T47D (cell line): ENCODE results near the gene HIPK1.
A peak's percentile ranks its signal among the peaks of the same experiment; 100 is the strongest.

Experiments
- DNase-seq, 2 experiments: peaks; one replicate each; pipeline versions ENCODE4 v3.0.0 to v3.0.0-alpha.2; 2011 to 2012; ENCODE audit warnings: low read depth in 1 of 2, low spot score in 1 of 2
- JUND ChIP-seq: IDR thresholded peaks from 2 replicates; pipeline ENCODE4 v1.6.1; 2012; ENCODE audit warnings: low read depth
- in situ Hi-C: cut with HindIII; loops from 2 replicates; pipeline ENCODE4 v1.10.0; 2016; ENCODE audit warnings: low sequenced_read_pairs, low pct_unique_long_range_greater_than_20kb

Gene HIPK1

DNA sequence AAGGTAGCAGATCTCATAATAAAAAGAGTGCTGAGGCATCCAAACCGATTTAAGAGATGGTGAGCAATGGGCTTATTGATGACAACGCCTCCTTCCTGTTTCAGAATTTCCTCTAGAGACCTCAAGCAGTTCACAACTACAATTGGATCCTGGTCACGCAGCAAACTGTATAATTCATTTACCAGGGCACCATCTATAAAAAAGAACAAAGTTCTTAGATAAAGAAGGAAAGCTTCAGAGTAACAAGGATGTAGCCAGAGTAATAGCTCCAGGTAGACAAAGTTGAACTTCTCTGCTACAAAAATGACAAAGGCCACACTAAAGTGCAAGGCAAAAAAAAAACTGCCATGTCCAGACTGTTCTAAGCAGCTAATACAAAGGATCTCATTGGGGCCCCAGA, 27.9 kb upstream of the HIPK1 start:
- in situ Hi-C loops: no loop called here
- no peak for DNase-seq
- TF ChIP-seq JUND: no peak

DNA sequence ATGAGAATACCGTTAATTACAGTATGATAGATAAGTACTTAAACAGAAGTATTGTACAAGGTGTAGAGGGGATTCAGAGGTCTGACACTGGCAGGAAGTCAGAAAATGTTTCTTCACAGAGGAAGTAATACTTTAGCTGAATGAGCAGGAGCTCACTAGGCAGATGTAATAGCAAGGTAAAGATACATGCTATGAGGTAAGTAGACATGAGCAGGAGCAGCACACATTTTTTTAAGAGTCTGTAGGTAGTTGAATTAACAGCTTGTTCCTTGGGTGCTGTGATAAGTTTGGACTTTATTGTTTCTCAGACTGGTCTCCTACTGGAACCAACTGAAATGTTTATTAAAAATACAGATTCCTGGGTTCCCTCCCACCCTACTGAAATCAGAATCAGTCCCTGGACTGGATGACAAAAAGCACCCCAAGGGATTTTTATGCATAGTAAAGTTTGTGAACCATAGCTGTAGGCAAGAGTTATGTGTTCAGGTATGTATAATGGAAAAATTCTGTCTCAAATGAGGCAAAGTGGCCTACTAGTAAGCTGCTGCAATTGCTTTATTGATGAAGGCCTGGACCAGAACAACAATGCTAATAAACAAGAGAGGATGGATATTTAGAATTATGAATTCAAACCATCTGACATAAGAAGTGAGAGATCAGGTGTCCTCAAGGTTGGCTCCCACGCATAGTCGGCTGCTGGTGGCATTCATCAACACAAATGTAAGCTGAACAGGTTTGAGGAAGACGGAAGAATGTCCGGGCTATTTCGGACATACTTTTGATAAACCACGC, 25.4 kb upstream of the HIPK1 start:
- TF ChIP-seq JUND: no peak
- no peak for DNase-seq
- in situ Hi-C loops: no loop called here

DNA sequence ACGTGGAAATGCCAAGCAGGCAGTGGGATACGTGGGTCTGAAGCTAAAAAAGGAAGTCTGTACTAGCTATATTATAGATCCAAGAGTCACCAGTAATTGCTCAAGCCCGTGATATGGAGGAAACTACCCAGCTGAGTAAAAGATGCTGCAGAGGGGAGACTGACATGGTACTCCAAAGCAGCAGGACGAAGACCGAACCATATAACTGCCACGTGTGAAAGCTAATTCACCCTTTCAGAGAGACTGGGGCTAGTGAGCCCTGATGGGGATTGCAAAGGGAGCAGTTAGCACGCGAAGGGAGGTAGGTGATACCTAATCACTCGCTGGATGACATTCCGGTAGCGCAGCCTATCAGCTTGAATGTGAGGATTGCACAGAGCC, 24.8 kb upstream of the HIPK1 start:
- in situ Hi-C loops: no loop called here

DNA sequence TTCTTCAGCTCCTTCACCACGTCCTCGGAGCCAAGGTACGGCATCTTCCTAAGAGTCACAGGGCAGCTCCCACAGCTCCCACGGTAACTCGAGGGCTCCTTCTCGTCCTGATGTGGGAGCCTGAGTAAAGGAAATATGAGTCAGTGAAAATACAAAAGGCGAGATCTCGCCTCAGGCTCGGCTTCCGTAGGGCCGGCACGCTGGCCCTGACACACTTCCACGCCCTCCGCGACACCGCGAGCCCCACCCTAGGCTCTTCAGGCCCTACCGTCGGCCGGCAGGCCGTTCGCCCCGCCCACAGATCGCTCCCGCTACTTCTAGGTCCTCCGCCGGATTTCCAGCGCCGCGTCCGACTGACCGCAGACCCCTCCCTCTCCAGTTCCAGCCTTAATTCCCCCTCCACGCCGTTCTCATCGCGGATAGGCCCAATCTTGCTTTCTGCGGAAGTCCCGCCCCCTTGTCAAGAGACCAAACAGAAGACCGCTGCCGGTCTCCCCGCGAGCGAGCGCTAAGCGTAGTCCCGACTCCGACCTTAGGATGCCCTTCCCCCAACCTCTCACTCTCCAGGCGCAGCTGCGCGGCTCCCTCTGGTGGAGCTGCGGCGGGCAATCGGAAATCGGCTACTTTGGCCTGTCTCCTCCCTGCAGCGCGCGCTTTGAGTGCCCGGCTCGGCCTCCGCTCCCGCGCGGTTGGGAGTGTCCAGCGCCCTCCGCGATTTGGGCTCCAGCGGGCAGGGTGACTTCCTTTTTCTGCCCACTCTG, 24.3 kb upstream of the HIPK1 start, which contains the start of the genes AP4B1 and DCLRE1B:
Gene AP4B1 (minus strand): TSS at position 126 of the 761 bp plus-strand sequence. CDS start 82 bp downstream, at position 44.
Gene DCLRE1B (plus strand): TSS at position 653 of the 761 bp plus-strand sequence. CDS start 261 bp downstream, outside the sequence.
- no peak for TF ChIP-seq JUND
- in situ Hi-C loops: no loop called here

More for the DNA sequence above, 24.8 kb upstream of the HIPK1 start:
- no peak for DNase-seq
- TF ChIP-seq JUND: no peak

DNA sequence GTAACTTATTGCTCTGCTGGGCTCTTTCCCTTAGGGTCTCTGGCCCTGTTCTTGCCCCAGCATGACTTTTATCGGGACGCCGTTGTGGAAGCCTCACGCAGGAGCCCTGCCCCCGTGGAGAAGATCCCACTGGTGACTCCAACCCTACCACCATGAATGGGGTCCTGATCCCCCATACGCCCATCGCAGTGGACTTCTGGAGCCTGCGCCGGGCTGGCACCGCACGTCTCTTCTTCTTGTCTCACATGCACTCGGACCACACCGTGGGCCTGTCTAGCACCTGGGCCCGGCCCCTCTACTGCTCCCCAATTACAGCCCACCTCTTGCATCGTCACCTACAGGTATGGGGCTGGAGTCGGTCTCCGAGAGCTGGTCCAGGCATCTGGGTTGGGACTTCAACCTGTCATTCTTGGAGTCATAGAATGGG, 23.7 kb upstream of the HIPK1 start:
- in situ Hi-C loops: no loop called here
- DNase-seq: peak in 1 of 2 experiments; percentile 25
- TF ChIP-seq JUND: no peak

More for the DNA sequence above, 24.3 kb upstream of the HIPK1 start, which contains the start of the genes AP4B1 and DCLRE1B:
- DNase-seq: peak; percentile 89 to 99

GRCh38 chr1:113912594-113913311, 16.4 kb upstream of the HIPK1 start:
- no peak for DNase-seq
- no peak for TF ChIP-seq JUND
- in situ Hi-C loops: no loop called here

GRCh38 chr1:113913312-113913668, 15.8 kb upstream of the HIPK1 start:
- in situ Hi-C loops: no loop called here
- no peak for DNase-seq
- TF ChIP-seq JUND: no peak

DNA sequence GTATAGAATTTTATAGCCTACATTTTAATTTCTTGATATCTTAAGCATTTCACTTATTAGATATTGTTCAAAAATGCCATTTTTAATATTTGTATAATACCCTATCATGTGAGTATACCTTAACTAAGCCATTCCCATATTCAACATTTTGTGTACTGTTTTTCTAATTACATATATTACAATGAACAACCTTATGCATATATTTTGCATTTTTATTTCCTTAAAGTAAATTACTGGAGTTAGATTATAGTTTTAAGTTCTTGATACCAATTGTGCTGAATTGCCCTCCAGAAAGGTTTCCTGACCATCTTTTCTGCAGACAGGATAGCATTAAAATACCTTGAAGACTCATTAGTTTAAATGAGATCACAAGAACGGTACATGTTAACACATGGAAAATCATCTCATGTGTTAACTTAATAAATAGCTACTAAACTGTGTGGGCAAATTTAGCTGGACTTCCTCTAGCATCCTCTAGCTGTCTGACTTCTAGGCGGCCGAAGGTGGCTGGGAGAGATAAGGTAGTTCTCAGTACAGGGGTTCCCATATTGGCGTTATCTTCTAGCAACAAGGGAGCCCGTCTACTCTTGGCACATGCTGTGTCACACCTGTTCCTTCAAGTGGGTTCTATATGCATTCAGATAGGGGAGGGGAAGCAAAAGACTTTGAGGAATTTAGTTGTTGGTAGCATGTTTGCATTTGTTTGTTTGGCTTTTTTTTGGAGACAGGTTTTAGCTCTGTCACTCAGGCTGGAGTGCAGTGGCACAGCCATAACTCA, 15.0 kb upstream of the HIPK1 start:
- TF ChIP-seq JUND: no peak
- no peak for DNase-seq
- in situ Hi-C loops: no loop called here

DNA sequence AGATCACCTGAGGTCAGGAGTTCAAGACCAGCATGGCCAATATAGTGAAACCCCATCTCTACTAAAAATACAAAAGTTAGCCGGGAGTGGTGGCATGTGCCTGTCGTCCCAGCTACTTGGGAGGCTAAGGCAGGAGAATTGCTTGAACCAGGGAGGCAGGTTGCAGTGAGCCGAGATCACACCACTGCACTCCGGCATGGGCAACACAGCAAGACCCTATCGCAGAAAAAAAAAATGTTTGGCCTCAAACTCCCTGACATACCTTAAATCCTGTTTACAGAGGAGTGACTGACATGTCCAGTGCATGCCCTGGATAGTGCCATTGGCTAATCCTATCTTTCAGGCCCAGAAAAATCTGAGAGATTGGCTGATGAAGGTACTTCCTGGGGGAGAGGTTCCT, 12.2 kb upstream of the HIPK1 start:
- no peak for TF ChIP-seq JUND
- in situ Hi-C loops: no loop called here
- DNase-seq: no peak

DNA sequence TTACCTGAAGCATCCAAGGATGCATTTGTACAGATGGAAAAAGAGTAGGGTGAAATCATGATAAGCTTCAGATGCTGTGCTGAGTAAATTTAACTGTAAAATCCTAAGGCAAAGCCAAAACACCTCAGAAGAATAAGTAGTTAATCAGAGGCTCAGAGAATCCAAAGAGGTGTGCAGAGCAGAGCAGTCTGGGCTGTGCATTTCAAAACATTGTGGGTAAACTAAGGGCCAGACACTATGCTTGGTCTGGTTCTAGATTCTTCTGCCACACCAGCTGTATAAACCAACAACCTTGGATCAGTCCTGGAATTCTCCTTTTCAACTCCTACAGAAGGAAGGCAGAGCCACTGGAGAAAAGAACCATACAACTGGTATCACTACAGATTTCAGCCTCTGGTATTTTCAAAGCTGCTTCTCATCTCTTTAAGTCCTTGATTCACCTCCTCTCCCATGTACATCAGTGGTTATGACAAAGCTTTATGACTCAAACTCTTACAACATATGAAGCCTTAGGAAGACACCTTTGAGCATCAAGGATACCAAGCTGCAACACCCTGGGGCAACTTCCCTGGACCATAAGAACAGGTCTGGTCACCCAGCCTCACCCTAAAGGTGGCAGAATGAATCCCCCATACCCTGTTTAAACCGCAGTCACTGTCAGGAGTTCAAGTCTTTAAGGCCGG, 11.6 kb upstream of the HIPK1 start:
- in situ Hi-C loops: no loop called here
- no peak for TF ChIP-seq JUND
- no peak for DNase-seq

DNA sequence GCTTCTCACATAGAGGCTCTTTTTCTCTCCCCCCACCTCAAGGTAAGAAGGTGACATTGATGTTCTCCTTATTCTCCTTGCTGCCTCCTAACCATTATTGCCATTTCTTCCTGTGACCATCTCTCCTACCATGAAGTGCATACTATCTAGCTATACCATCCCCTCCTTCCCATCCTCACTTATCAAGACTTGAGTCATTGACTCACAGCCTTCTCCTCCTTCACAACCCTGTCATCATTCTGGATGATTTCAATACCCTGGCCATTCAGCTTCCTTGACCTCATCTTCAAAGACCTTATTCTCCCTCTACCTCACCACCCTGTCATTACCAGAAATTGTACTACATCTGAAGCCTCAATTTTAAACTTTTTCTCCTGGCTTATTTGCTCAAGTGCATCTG, 10.9 kb upstream of the HIPK1 start:
- TF ChIP-seq JUND: no peak
- no peak for DNase-seq
- in situ Hi-C loops: no loop called here

- in situ Hi-C loops: no loop called here
- TF ChIP-seq JUND: no peak
- no peak for DNase-seq
Measured at GRCh38 chr1:113922957-113923356, 6.2 kb upstream of the HIPK1 start.
